HUES48 (cell line): Measurements from ENCODE around the gene TRAK1.
A peak's percentile ranks its signal among the peaks of the same experiment; 100 is the strongest.

Experiments
- H3K27ac ChIP-seq: one replicate; pipeline ENCODE4 v1.7.0; 2013; ENCODE audit warnings: low read depth, low read length, inconsistent platforms
- H3K27me3 ChIP-seq: 2 replicates; pipeline ENCODE4 v1.6.1; 2013; ENCODE audit warnings: mild to moderate bottlenecking, low read length; ENCODE audit not compliant: control insufficient read depth, insufficient read depth
- H3K36me3 ChIP-seq: 2 replicates; pipeline ENCODE4 v1.6.1; 2013; ENCODE audit warnings: low read length; ENCODE audit not compliant: control insufficient read depth, insufficient read depth
- H3K4me1 ChIP-seq: 2 replicates; pipeline ENCODE4 v1.6.1; 2013; ENCODE audit warnings: mild to moderate bottlenecking, low read length; ENCODE audit not compliant: control insufficient read depth, insufficient read depth
- H3K4me3 ChIP-seq: 2 replicates; pipeline ENCODE4 v1.5.1; 2013; ENCODE audit warnings: mild to moderate bottlenecking, low read depth, low read length
- H3K9ac ChIP-seq: 2 replicates; pipeline ENCODE4 v1.6.1; 2013; ENCODE audit warnings: mild to moderate bottlenecking, low read depth, low read length, moderate library complexity
- H3K9me3 ChIP-seq: 2 replicates; pipeline ENCODE4 v1.6.1; 2013; ENCODE audit warnings: low read length; ENCODE audit not compliant: control insufficient read depth, insufficient read depth

The TRAK1 gene

GRCh38 chr3:42068303-42069088, 22.7 kb upstream of the TRAK1 start:
- Histone ChIP-seq H3K4me1 (peaks cover 45% of the 10 kb centered on the region), H3K36me3 (no peaks in the 10 kb centered on the region), H3K4me3 (no peak overlapping the region), H3K27me3 (no peaks in the 10 kb centered on the region), H3K9me3 (no peaks in the 10 kb centered on the region), H3K9ac (no peak overlapping the region), H3K27ac (no peak overlapping the region)

- H3K9me3 ChIP-seq = no peaks in the 10 kb centered on the region
- peaks cover 42% of the 10 kb centered on the region for H3K4me1 ChIP-seq
- H3K4me3 ChIP-seq = no peak overlapping the region
- no peak overlapping the region for H3K27ac ChIP-seq
- H3K36me3 ChIP-seq = no peaks in the 10 kb centered on the region
- no peaks in the 10 kb centered on the region for H3K27me3 ChIP-seq
- H3K9ac ChIP-seq = no peak overlapping the region
These were observed 21.1 kb upstream of the TRAK1 start for GRCh38 chr3:42070089-42070488.

- no peak overlapping the region for H3K4me3 ChIP-seq
- no peaks in the 10 kb centered on the region for H3K9me3 ChIP-seq
- peak overlapping the region; percentile 65 for H3K27ac ChIP-seq
- peaks cover 42% of the 10 kb centered on the region for H3K4me1 ChIP-seq
- H3K9ac ChIP-seq = no peak overlapping the region
- no peaks in the 10 kb centered on the region for H3K27me3 ChIP-seq
- no peaks in the 10 kb centered on the region for H3K36me3 ChIP-seq
These were observed 20.6 kb upstream of the TRAK1 start for GRCh38 chr3:42070524-42070923.

- 0 out of 2 replicates have a peak overlapping the region, but pooled peaks have one; percentile 34 for H3K9ac ChIP-seq
- no peaks in the 10 kb centered on the region for H3K27me3 ChIP-seq
- peak overlapping the region; percentile 65 for H3K27ac ChIP-seq
- H3K4me3 ChIP-seq = no peak overlapping the region
- no peaks in the 10 kb centered on the region for H3K36me3 ChIP-seq
- H3K4me1 ChIP-seq = peaks cover 30% of the 10 kb centered on the region
- no peaks in the 10 kb centered on the region for H3K9me3 ChIP-seq
These were observed 19.0 kb upstream of the TRAK1 start for GRCh38 chr3:42071904-42072812.

- no peaks in the 10 kb centered on the region for H3K36me3 ChIP-seq
- 0 out of 2 replicates have a peak overlapping the region, but pooled peaks have one; percentile 34 for H3K9ac ChIP-seq
- no peak overlapping the region for H3K4me3 ChIP-seq
- H3K27ac ChIP-seq = no peak overlapping the region
- peaks cover 28% of the 10 kb centered on the region for H3K4me1 ChIP-seq
- H3K27me3 ChIP-seq = no peaks in the 10 kb centered on the region
- no peaks in the 10 kb centered on the region for H3K9me3 ChIP-seq
These were observed 18.3 kb upstream of the TRAK1 start for GRCh38 chr3:42072831-42073301.

GRCh38 chr3:42077785-42078184, 13.4 kb upstream of the TRAK1 start:
- H3K9ac ChIP-seq = no peak overlapping the region
- H3K9me3 ChIP-seq = no peaks in the 10 kb centered on the region
- H3K36me3 ChIP-seq = no peaks in the 10 kb centered on the region
- H3K27me3 ChIP-seq = no peaks in the 10 kb centered on the region
- H3K27ac ChIP-seq = no peak overlapping the region
- H3K4me3 ChIP-seq = no peak overlapping the region
- peaks cover 19% of the 10 kb centered on the region for H3K4me1 ChIP-seq

- Histone ChIP-seq H3K4me3 (no peak overlapping the region), H3K9me3 (no peaks in the 10 kb centered on the region), H3K27ac (no peak overlapping the region), H3K36me3 (no peaks in the 10 kb centered on the region), H3K27me3 (no peaks in the 10 kb centered on the region), H3K9ac (no peak overlapping the region), H3K4me1 (peaks cover 11% of the 10 kb centered on the region)
These were observed 12.5 kb upstream of the TRAK1 start for GRCh38 chr3:42078677-42079076.

- Histone ChIP-seq H3K9ac (no peak overlapping the region), H3K27ac (peak overlapping the region; percentile 68), H3K36me3 (no peaks in the 10 kb centered on the region), H3K4me1 (peaks cover 11% of the 10 kb centered on the region), H3K4me3 (no peak overlapping the region), H3K9me3 (no peaks in the 10 kb centered on the region), H3K27me3 (no peaks in the 10 kb centered on the region)
These were observed 11.3 kb upstream of the TRAK1 start for GRCh38 chr3:42079701-42080452.

GRCh38 chr3:42080453-42080872, 10.7 kb upstream of the TRAK1 start:
- Histone ChIP-seq H3K27me3 (no peaks in the 10 kb centered on the region), H3K9ac (no peak overlapping the region), H3K9me3 (no peaks in the 10 kb centered on the region), H3K4me3 (no peak overlapping the region), H3K27ac (peak overlapping the region; percentile 68), H3K4me1 (peaks cover 11% of the 10 kb centered on the region), H3K36me3 (no peaks in the 10 kb centered on the region)

GRCh38 chr3:42081838-42082473, 9.2 kb upstream of the TRAK1 start:
- Histone ChIP-seq H3K27me3 (no peaks in the 10 kb centered on the region), H3K4me3 (no peak overlapping the region), H3K9me3 (no peaks in the 10 kb centered on the region), H3K4me1 (peaks cover 11% of the 10 kb centered on the region), H3K9ac (no peak overlapping the region), H3K36me3 (no peaks in the 10 kb centered on the region), H3K27ac (no peak overlapping the region)
